ENCODE measurements around the gene BZW2. TPM values are rescaled to one million over a fixed set of nuclear protein-coding genes. Genes with fewer than 3 reads are reported as not detected.
A peak's percentile ranks its signal among the peaks of the same experiment; 100 is the strongest.

BZW2 gene
- total RNA-seq, 1 donor from 2014 or later = 30.8 TPM

GRCh38 chr7:16698200-16698905 is 52.4 kb downstream of the BZW2 start:
- intact Hi-C loops (cut with DNase I) = loop anchor here (10.0 kb wide), 1 partner anchor 216 kb away; no protein-coding TSS in a partner anchor
- DNase-seq (ENCODE audit: low spot score) (no peak), ATAC-seq (no peak)

- intact Hi-C loops (cut with DNase I) = no loop called here
- no peak for DNase-seq (ENCODE audit: low spot score)
- ATAC-seq = no peak
These were observed 56.5 kb downstream of the BZW2 start for GRCh38 chr7:16702441-16702840.

GRCh38 chr7:16708511-16708910 is 62.5 kb downstream of the BZW2 start:
- DNase-seq (ENCODE audit: low spot score) (no peak), ATAC-seq (no peak)
- intact Hi-C loops (cut with DNase I) = no loop called here

- intact Hi-C loops (cut with DNase I) = no loop called here
- ATAC-seq (no peak), DNase-seq (ENCODE audit: low spot score) (no peak)
These were observed 63.0 kb downstream of the BZW2 start for GRCh38 chr7:16708980-16709379.

- intact Hi-C loops (cut with DNase I) = no loop called here
- no peak for ATAC-seq
- DNase-seq (ENCODE audit: low spot score) = no peak
These were observed 64.7 kb downstream of the BZW2 start for GRCh38 chr7:16710651-16711050.

- ATAC-seq (no peak), DNase-seq (ENCODE audit: low spot score) (no peak)
- intact Hi-C loops (cut with DNase I) = no loop called here
These were observed 65.7 kb downstream of the BZW2 start for GRCh38 chr7:16711730-16712129.

- intact Hi-C loops (cut with DNase I) = no loop called here
- ATAC-seq = no peak
- no peak for DNase-seq (ENCODE audit: low spot score)
These were observed 66.9 kb downstream of the BZW2 start for GRCh38 chr7:16712916-16713315.

GRCh38 chr7:16715928-16716327 is 69.9 kb downstream of the BZW2 start:
- no peak for DNase-seq (ENCODE audit: low spot score)
- intact Hi-C loops (cut with DNase I) = no loop called here
- ATAC-seq = no peak

- no peak for ATAC-seq
- intact Hi-C loops (cut with DNase I) = no loop called here
These were observed 72.2 kb downstream of the BZW2 start for GRCh38 chr7:16718111-16718656.

GRCh38 chr7:16719699-16720098 is 73.7 kb downstream of the BZW2 start:
- ATAC-seq (no peak), DNase-seq (ENCODE audit: low spot score) (no peak)
- intact Hi-C loops (cut with DNase I) = no loop called here

More at GRCh38 chr7:16718111-16718656, 72.2 kb downstream of the BZW2 start:
- DNase-seq (ENCODE audit: low spot score) = no peak

- ATAC-seq = no peak
- intact Hi-C loops (cut with DNase I) = no loop called here
- no peak for DNase-seq (ENCODE audit: low spot score)
These were observed 75.6 kb downstream of the BZW2 start for GRCh38 chr7:16721541-16721940.

GRCh38 chr7:16724344-16724743 is 78.4 kb downstream of the BZW2 start:
- ATAC-seq (no peak), DNase-seq (ENCODE audit: low spot score) (no peak)
- intact Hi-C loops (cut with DNase I) = no loop called here

- ATAC-seq (no peak), DNase-seq (ENCODE audit: low spot score) (no peak)
- intact Hi-C loops (cut with DNase I) = no loop called here
These were observed 80.2 kb downstream of the BZW2 start for GRCh38 chr7:16726189-16726588.

GRCh38 chr7:16727736-16728135 is 81.8 kb downstream of the BZW2 start:
- DNase-seq (ENCODE audit: low spot score) = no peak
- no peak for ATAC-seq
- intact Hi-C loops (cut with DNase I) = no loop called here

GRCh38 chr7:16728811-16729210 is 82.8 kb downstream of the BZW2 start:
- intact Hi-C loops (cut with DNase I) = no loop called here
- DNase-seq (ENCODE audit: low spot score) = no peak
- ATAC-seq = no peak

GRCh38 chr7:16729541-16729940 is 83.6 kb downstream of the BZW2 start:
- DNase-seq (ENCODE audit: low spot score) = no peak
- ATAC-seq = no peak
- intact Hi-C loops (cut with DNase I) = no loop called here

GRCh38 chr7:16730937-16731336 is 85.0 kb downstream of the BZW2 start:
- no peak for DNase-seq (ENCODE audit: low spot score)
- intact Hi-C loops (cut with DNase I) = no loop called here
- ATAC-seq = peak; percentile 49

GRCh38 chr7:16732828-16733227 is 86.8 kb downstream of the BZW2 start:
- DNase-seq (ENCODE audit: low spot score) = no peak
- no peak for ATAC-seq
- intact Hi-C loops (cut with DNase I) = no loop called here

GRCh38 chr7:16734148-16734726 is 88.3 kb downstream of the BZW2 start:
- ATAC-seq (no peak), DNase-seq (ENCODE audit: low spot score) (no peak)
- intact Hi-C loops (cut with DNase I) = no loop called here

- no peak for ATAC-seq
- intact Hi-C loops (cut with DNase I) = no loop called here
- DNase-seq (ENCODE audit: low spot score) = no peak
These were observed 89.0 kb downstream of the BZW2 start for GRCh38 chr7:16735020-16735419.

Measured in sciatic nerve (tissue), 2 donors.